ENCODE data around the gene CCDC43. TPM values are rescaled to one million over a fixed set of nuclear protein-coding genes. Genes with fewer than 3 reads are reported as not detected.
A peak's percentile ranks its signal among the peaks of the same experiment; 100 is the strongest.
"Not testable (repeated sequence)": the region's sequence is repeated elsewhere in the genome, so short reads cannot be mapped to it uniquely, and the experiment has no call there.

CCDC43 gene
- total RNA-seq, 1 donor from 2014 or later: 28.8 TPM

DNA sequence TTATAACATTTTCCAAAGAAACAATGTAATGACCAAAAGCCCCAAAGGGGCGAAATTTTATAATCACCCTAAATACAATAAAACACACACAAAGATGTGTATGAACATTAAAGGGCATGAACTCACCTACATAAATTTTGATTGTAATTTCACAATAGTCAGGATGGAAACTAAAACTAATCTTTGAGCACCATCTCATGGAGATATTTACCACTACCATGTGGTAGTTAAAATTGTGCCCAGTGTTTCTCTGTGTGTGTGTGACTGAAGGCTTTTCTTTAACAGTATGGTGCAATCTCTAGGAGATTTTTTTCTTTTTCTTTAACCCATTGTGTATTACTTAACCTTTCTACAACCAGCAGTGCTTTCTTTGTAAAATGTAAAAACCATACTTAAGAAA lies 53.0 kb downstream of the CCDC43 start:
- Histone ChIP-seq H3K4me1 (no peaks in the 10 kb centered on the region), H3K36me3 (no peaks in the 10 kb centered on the region), H3K9me3 (replicated peaks) (no peaks in the 10 kb centered on the region), H3K4me3 (no peak overlapping the region), H3K27me3 (ENCODE audit: low read depth) (peaks cover 18% of the 10 kb centered on the region), H3K27ac (replicated peaks) (no peak overlapping the region)
- no peak for DNase-seq
- intact Hi-C loops (cut with micrococcal nuclease): no loop called here
- TF ChIP-seq, protein P1, sequence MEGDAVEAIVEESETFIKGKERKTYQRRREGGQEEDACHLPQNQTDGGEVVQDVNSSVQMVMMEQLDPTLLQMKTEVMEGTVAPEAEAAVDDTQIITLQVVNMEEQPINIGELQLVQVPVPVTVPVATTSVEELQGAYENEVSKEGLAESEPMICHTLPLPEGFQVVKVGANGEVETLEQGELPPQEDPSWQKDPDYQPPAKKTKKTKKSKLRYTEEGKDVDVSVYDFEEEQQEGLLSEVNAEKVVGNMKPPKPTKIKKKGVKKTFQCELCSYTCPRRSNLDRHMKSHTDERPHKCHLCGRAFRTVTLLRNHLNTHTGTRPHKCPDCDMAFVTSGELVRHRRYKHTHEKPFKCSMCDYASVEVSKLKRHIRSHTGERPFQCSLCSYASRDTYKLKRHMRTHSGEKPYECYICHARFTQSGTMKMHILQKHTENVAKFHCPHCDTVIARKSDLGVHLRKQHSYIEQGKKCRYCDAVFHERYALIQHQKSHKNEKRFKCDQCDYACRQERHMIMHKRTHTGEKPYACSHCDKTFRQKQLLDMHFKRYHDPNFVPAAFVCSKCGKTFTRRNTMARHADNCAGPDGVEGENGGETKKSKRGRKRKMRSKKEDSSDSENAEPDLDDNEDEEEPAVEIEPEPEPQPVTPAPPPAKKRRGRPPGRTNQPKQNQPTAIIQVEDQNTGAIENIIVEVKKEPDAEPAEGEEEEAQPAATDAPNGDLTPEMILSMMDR (IDR thresholded peaks at IDR 0.05; ENCODE audit: borderline replicate concordance): peak; percentile 61

DNA sequence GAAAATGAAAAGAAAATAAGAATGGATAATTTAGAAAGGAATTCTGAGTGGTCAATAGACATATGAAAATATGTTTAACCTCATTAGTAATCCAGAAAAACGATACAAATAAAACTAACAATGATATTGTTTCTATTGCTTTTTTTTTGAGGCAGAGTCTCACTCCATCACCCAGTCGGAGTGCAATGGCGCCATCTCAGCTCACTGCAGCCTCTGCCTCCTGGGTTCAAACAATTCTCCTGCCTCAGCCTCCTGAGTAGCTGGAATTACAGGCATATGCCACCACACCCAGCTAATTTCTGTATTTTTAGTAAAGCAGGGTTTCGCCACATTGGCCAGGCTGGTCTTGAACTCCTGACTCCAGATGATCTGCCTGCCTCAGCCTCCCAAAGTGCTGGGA lies 55.2 kb downstream of the CCDC43 start:
- H3K36me3 ChIP-seq; DNase-seq; H3K4me3 ChIP-seq; intact Hi-C loops (cut with micrococcal nuclease); H3K9me3 ChIP-seq (replicated peaks); H3K4me1 ChIP-seq; H3K27ac ChIP-seq (replicated peaks): not testable (repeated sequence)
- peaks cover 12% of the 10 kb centered on the region for H3K27me3 ChIP-seq (ENCODE audit: low read depth)

- Histone ChIP-seq H3K9me3 (replicated peaks) (no peaks in the 10 kb centered on the region), H3K36me3 (no peaks in the 10 kb centered on the region), H3K4me3 (no peak overlapping the region), H3K4me1 (no peaks in the 10 kb centered on the region), H3K27ac (replicated peaks) (no peak overlapping the region), H3K27me3 (ENCODE audit: low read depth) (peaks cover 12% of the 10 kb centered on the region)
- no peak for DNase-seq
- TF ChIP-seq, protein P1 (IDR thresholded peaks at IDR 0.05; ENCODE audit: borderline replicate concordance): no peak
- intact Hi-C loops (cut with micrococcal nuclease): no loop called here
Observed at GRCh38 chr17:44633998-44634397, 55.6 kb downstream of the CCDC43 start.

DNA sequence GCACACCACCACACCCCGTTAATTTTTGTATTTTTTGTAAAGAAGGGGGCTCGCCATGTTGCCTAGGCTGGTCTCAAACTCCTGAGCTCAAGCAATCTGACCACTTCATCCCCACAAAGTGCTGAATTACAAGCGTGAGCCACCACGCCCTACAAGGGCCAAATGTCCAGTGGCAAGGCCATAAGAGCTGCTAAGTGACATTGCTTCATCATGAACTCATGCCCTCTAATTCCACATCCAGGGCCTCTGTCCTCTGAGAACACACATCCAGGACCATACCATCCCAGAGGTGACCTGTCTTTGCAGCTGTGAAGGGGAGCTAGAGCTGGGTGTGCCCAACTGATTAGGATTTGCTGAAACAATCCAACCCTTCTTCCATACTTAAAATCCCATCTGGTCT lies 58.9 kb downstream of the CCDC43 start:
- Histone ChIP-seq H3K4me3 (no peak overlapping the region), H3K36me3 (no peaks in the 10 kb centered on the region), H3K4me1 (no peaks in the 10 kb centered on the region), H3K27me3 (ENCODE audit: low read depth) (peaks cover 16% of the 10 kb centered on the region), H3K9me3 (replicated peaks) (no peaks in the 10 kb centered on the region), H3K27ac (replicated peaks) (no peak overlapping the region)
- intact Hi-C loops (cut with micrococcal nuclease): no loop called here
- TF ChIP-seq, protein P1 (IDR thresholded peaks at IDR 0.05; ENCODE audit: borderline replicate concordance): no peak
- DNase-seq: no peak

- no peak for DNase-seq
- intact Hi-C loops (cut with micrococcal nuclease): no loop called here
- Histone ChIP-seq H3K27ac (replicated peaks) (no peak overlapping the region), H3K36me3 (no peaks in the 10 kb centered on the region), H3K4me3 (no peak overlapping the region), H3K9me3 (replicated peaks) (no peaks in the 10 kb centered on the region), H3K27me3 (ENCODE audit: low read depth) (peaks cover 17% of the 10 kb centered on the region), H3K4me1 (no peaks in the 10 kb centered on the region)
- TF ChIP-seq, protein P1 (IDR thresholded peaks at IDR 0.05; ENCODE audit: borderline replicate concordance): no peak
Observed at GRCh38 chr17:44629314-44629713, 60.3 kb downstream of the CCDC43 start.

DNA sequence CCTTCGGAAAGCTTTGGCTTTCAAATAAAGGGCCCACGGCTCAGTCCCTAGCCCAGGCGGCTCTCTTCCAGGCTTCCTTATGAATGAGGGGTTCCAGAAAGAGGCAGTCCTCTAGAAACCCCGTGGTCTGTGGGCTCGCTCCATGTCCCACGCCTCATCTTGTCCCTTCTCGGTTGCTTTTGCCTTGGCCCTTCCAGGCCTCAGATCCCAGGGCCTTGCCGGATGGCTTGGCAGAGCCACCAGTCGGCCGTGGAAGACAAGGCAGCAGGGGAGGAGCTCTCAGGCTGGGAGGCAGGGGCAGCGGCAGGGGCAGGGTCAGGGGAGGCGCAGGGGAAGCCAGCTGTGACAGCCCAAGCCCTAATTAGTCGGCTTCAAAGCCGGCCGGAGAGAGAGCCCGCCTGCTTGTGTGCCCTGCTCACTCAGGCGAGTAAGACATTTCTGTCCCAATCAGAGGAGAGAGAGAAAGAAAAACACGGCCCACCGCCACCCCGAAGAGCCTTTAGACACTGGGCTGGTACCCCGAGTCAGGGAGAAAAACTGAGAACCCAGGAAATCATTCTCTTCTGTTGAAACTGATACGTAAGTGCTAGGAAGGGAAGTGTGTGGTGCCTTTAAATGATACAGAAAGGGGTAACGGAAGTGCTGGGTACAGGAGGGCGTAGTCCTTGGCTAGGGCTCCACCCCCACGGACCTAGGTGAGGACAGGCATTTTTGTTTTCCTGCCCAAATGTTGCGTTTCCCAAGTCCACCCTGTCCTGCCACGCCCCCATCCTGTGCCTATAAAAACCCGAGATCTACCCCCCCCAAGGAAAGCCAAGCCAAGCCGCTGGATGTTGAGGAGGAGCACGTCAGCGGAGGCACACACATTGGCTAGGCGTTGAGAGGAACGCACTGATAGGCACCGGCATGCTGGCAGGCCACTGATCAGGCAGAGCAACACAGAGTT lies 61.1 kb downstream of the CCDC43 start:
- intact Hi-C loops (cut with micrococcal nuclease): no loop called here
- no peaks in the 10 kb centered on the region for H3K4me1 ChIP-seq

More for the DNA sequence above, 61.1 kb downstream of the CCDC43 start:
- Histone ChIP-seq H3K27me3 (ENCODE audit: low read depth) (peaks cover 19% of the 10 kb centered on the region), H3K4me3 (peak overlapping the region; percentile 42), H3K9me3 (replicated peaks) (no peaks in the 10 kb centered on the region), H3K36me3 (no peaks in the 10 kb centered on the region), H3K27ac (replicated peaks) (no peak overlapping the region)
- DNase-seq: peak; percentile 23
- TF ChIP-seq, protein P1 (IDR thresholded peaks at IDR 0.05; ENCODE audit: borderline replicate concordance): no peak
